HG02798 (cell line): ENCODE results near the gene CRHR2.
"Not testable (repeated sequence)": the region's sequence is repeated elsewhere in the genome, so short reads cannot be mapped to it uniquely, and the experiment has no call there.

ENCODE experiments used
- ATAC-seq: cut with Tn5 transposase; IDR thresholded peaks from one replicate; pipeline ENCODE4 v1.9.1; 2021; ENCODE audit warnings: mild to moderate bottlenecking; ENCODE audit not compliant: unreplicated experiment, poor library complexity

CRHR2 gene

DNA sequence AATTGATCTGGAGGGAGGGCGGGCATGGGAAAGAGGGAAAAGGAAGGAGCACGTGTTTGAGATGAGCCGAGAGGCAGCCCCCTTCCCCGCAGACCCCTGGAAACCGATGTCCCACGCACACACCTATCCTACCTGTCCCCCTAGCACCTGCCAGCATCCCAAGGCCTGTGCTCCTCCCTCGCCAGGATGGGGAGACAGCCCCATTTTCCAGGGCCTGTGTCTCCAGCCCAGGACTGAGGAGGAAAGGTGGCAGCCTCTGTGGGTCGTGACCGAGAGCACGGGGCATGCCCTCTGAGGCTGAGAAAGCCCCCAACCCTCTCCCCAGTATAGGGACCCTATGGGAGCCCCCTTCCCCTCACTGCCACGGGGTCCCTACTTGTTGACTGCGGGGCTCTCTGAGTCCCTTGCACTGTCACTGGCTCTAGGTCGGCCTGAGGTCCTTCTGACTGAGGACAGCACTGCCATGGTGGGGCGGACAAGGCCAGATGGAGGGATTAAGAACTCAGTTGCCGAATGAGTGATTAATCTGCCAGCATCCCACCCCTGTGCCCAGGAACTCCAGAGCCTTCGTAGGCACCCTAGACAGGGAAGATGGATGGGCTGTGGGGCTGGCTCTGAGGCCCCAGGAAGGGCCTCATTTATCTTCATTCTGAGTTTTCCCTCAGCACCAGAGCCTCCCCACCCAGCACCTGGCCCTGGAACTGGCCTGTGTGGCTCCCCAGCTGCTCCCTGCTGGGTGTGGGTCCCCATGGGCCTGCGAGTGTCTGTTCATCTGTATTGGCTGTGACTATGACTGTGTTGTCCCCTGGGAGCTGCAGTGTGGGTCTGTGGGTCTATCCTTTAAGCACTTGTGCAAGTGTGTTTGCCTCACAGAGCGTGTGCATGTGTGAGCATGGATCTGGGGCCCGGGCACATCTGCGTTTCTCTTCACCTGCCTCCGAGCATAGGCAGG is 26.0 kb downstream of the CRHR2 start:
- ATAC-seq: no peak

GRCh38 chr7:30655096-30655970 is 26.9 kb downstream of the CRHR2 start:
- no peak for ATAC-seq

DNA sequence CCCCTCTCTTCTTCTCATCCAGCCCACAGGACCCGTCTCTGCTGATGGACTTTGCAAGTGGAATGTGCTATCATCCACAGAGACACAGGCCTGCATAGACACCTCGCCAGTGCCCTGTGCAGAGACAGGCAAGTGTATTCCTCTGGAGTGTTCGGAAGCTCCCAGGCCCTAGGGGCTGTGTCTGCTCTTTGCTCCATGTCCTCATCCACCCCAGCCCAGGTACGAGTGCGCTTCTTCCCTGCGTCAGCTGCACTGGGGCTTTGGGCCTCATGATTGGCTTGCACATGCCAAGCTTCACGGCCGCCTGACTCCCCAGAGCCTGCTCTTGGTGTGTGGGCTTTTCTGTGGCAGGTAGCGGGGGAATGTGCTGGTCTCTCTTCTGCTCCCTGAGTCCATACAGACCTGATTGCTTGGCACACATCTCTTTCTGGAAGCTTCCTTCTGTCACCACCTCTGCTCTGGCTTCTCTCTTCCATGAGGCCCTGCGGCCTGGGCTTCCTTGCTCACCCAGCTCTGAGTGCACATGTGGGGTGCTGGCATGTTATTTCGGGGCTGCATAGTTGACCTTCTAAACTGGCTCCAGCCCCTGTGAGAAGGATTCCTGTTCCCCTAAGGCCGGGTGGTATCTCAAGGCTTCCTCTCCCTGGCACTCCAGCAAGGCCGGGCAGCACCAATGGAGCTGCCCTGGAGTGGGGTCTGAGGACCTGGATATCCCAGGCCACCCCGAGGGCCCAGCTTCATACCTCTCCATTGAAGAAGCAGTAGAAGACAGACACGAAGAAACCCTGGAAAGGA is 27.8 kb downstream of the CRHR2 start:
- no peak for ATAC-seq

DNA sequence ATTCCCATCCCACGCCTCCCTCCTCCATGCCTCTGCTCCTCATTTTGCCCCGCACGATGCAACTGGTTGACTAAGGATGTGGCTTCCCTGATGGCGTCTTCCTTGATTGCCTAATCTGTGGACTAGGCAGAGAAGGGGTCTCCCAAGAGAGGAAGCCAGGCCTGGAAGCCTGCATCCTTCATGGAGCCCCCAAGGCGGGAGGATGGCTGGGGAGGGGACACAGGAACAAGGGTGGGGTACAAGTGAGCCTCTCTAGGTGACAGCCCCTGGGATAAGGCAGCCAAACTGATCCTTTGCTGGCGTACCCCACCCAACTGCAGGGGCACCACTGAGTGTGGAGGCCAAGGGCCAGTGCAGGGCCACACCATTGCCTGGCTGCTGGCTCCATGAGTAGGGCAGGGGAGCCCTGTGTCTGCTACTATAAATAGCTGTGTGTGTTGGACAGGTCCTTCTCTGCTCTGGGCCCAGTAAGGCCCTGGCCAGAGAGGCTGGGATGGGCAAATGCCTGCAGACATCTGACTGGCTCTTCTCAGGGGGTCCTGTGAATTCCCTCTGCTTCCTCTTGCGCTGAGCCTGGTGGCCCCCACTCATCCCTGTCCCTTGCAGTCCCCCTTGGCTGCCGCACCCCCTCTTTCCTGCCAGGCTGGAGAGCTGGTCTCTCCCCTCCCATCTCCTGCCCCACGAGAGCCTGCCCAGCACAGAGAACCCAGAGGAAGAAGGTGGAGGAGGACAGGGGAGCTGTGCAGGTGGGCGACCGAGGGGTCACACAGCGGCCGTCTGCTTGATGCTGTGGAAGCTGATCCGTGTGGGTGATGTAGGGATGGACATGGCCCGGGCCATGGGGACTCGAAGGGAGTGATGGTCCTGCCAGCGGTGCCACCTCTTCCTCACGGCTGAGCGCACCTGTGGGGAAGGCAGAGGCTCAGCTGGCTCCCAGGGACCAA is 29.3 kb downstream of the CRHR2 start:
- ATAC-seq: no peak

GRCh38 chr7:30652132-30652531 is 30.1 kb downstream of the CRHR2 start:
- no peak for ATAC-seq

DNA sequence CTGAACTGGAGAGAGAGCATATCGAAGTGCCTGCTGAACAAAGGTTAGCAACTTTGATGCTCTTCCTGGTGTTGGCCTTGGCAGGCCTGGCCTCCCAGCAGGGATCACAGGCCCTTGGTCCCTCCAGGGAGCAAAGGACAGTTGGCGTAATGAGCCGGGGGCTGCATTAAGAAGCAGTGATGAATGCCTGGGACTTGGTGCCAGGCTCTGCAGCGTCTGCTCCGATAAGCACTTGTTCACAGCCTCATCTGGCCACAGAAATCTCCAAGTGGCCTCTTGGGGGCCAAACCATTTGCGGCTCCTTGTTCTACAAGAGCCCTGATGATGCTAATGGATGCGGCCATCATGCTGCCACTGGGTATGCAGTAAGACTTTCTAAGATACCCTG is 31.8 kb downstream of the CRHR2 start:
- no peak for ATAC-seq

GRCh38 chr7:30649717-30650420 is 32.4 kb downstream of the CRHR2 start:
- no peak for ATAC-seq

DNA sequence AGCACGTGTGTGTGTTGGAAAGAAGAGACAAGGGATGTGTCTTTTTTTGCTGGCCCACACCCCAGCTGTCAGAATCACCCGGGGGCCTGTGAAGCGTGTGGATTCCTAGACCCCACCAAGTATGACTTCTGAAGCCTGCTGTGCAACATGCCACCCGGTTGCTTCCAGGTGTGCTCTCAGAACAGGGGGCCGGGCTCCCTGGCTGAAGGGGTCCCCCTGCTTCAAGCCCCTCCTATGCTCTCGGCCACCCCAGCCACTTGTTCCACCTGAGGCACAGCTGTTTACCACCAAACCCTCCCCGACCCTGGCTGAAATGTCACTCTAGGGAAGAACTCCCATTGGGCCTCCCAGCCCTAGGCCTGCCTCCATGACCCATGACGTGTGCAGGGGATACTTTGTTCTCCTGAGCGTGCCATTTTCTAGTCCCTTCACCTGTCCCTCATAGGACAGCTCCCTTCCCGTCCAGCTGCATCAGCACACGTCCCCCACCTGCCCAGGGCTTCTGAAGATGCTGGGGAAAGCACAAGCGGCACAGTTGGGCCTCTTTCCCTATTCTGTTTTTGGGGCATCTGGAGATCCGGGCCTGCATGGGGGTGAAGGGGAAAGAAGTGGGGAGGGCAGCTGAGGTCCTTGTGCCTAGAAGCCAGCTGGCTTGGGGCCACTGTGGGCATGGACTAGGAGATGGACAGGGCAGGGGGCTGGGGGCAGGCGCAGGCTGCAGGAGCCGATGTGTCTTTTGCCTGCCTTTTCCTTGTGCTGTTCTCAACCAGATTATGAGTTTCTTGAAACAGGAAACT is 33.3 kb downstream of the CRHR2 start:
- ATAC-seq: no peak

DNA sequence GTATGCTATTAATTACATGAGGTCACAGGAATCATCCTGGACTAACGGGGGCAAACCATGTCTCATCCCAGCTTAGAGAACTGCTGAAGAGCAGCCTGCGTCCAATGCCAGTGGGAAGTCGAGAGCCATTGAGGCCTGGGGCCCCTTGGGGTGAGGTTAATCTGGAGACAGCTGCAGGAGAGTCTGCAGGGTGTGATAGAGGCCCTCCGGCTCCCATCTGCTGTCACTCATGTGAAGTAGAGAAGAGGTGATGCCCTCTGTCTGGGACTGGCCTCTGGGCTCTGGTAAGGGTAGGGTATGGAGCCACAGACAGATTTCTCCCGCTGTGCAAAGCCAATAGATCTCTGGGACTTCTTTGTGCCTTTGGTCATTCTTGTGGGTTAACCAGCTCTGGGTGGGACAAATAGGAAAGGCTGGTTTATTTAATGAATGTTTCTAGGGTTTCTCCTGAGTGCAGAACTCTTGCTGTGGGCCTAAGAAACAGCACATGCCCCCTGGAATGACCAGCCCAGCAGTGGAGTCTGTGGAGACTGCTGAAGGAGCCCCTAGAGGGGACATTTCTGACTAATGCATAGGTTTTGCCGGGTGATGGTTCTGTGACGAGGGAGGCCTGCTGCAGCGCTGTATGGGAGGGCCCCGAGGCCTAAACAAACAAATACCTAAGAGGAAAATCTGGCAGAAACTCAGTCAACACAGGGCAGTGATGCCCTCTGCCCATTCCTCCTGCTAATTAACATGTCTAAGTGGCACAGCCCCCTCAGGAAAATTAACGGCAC is 34.5 kb downstream of the CRHR2 start:
- ATAC-seq: no peak

GRCh38 chr7:30646154-30646553 is 36.1 kb downstream of the CRHR2 start:
- ATAC-seq: no peak

GRCh38 chr7:30645661-30646060 is 36.6 kb downstream of the CRHR2 start:
- ATAC-seq: no peak

DNA sequence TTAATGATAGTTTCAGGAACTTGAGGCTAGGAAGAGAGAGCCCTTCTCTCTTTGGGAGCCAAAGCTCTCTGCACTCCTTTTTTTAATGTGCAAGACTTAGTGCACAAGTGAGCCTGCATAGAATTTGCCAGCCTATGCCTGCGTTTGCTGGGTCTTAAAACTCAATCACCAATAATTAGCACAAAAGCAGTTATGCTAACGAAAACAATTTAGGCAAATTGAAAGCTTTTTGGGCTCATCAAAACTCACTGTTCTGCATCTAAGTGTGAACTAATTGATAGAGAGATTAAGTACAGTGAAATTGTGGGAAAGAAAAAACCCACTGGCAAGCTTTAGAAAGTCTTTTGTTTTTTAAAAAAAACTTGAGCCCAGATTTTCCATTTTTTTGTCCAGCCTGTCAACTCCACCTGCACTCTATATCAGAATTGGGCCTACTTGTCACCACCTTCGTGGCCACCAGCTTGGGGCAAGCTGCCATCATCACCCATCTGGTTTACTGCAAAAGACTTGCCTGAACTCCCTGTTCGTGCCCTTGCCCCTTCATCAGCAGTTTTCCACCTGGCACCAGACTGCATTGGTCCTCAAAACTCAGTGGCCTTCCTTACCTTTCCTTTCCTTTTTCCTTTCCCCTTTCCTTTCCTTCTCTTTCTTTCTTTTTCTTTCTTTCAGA is 37.8 kb downstream of the CRHR2 start:
- no peak for ATAC-seq

GRCh38 chr7:30642789-30643188 is 39.5 kb downstream of the CRHR2 start:
- ATAC-seq: no peak

DNA sequence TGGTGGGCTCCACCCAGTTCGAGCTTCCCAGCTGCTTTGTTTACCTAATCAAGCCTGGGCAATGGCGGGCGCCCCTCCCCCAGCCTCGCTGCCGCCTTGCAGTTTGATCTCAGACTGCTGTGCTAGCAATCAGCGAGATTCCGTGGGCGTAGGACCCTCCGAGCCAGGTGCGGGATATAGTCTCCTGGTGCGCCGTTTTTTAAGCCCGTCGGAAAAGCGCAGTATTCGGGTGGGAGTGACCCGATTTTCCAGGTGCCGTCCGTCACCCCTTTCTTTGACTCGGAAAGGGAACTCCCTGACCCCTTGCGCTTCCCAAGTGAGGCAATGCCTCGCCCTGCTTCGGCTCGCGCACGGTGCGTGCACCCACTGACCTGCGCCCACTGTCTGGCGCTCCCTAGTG is 39.9 kb downstream of the CRHR2 start:
- not testable (repeated sequence) for ATAC-seq

- no peak for ATAC-seq
Observed at GRCh38 chr7:30635798-30636197, 46.5 kb downstream of the CRHR2 start.

DNA sequence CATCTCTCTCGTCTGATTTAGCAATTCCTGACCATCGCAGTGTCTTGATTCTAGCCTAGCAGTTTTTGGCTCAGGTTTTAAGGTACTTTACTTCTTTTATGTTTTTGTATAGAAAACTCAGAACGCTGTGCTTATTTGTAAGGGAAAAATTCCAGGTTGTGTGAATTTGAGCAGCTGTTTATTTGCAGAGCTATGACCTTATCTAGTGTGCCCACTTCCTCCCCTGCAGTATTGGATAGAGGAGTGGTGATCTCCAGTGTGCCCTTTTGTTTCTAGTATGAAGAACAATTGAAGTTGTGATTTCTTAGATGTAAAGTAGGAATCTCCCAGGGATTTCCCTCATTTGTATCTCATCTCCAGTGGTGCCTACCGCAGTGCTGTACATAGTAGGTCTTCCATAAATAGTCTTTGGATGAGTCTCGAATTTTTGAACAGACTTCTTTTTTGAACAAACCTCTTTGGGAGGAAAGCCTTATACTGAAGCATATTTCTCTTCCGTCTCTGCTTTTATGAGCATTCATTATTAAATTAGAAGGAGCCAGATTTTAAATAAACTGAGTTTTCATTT is 47.5 kb downstream of the CRHR2 start:
- ATAC-seq: no peak
